Ishikawa (cell line): ENCODE measurements around the gene SUCLG2.

Experiments
- CEBPB ChIP-seq: IDR thresholded peaks from 2 replicates; pipeline ENCODE4 v1.6.1; 2012
- CREB1 ChIP-seq: IDR thresholded peaks from 2 replicates; pipeline ENCODE4 v1.6.1; 2012; ENCODE audit warnings: low read depth
- EGR1 ChIP-seq: IDR thresholded peaks from 2 replicates; pipeline ENCODE4 v1.6.1; 2012
- EP300 ChIP-seq: IDR thresholded peaks from 2 replicates; pipeline ENCODE4 v1.6.1; 2012; ENCODE audit warnings: borderline replicate concordance
- FOXM1 ChIP-seq: IDR thresholded peaks from 2 replicates; pipeline ENCODE4 v1.6.1; 2012; ENCODE audit warnings: low read depth, borderline replicate concordance
- MAX ChIP-seq: IDR thresholded peaks from 2 replicates; pipeline ENCODE4 v1.6.1; 2012
- NFIC ChIP-seq: IDR thresholded peaks from 2 replicates; pipeline ENCODE4 v1.6.1; 2012
- RAD21 ChIP-seq: IDR thresholded peaks from 2 replicates; pipeline ENCODE4 v1.6.1; 2012; ENCODE audit warnings: low read depth
- REST ChIP-seq: IDR thresholded peaks from 2 replicates; pipeline ENCODE4 v1.6.1; 2012; ENCODE audit warnings: low read depth, mild to moderate bottlenecking
- TAF1 ChIP-seq: IDR thresholded peaks from 2 replicates; pipeline ENCODE4 v1.6.1; 2012; ENCODE audit warnings: low read depth, mild to moderate bottlenecking
- TCF12 ChIP-seq: IDR thresholded peaks from 2 replicates; pipeline ENCODE4 v1.6.1; 2012; ENCODE audit warnings: low read depth
- TEAD4 ChIP-seq: IDR thresholded peaks from 2 replicates; pipeline ENCODE4 v1.6.1; 2012
- USF1 ChIP-seq: IDR thresholded peaks from 2 replicates; pipeline ENCODE4 v1.6.1; 2012
- YY1 ChIP-seq: IDR thresholded peaks from 2 replicates; pipeline ENCODE4 v1.6.1; 2012; ENCODE audit warnings: low read depth
- ZBTB7A ChIP-seq: IDR thresholded peaks from 2 replicates; pipeline ENCODE4 v1.6.1; 2012; ENCODE audit warnings: low read depth

SUCLG2 gene

GRCh38 chr3:67346081-67346480 is 308.3 kb downstream of the SUCLG2 start:
- TF ChIP-seq CREB1 (no peak), EGR1 (no peak), REST (no peak), RAD21 (no peak), MAX (no peak), USF1 (no peak), TEAD4 (no peak), TCF12 (no peak), NFIC (no peak), TAF1 (no peak)

- peak; percentile 92 for TF ChIP-seq NFIC
- TF ChIP-seq USF1 = peak; percentile 29; the same call in 1 of the 2 replicates
- TF ChIP-seq EP300 = peak; percentile 80; the same call in 1 of the 2 replicates
- no peak; the same call in 1 of the 2 replicates for TF ChIP-seq YY1
- no peak; the same call in 1 of the 2 replicates for TF ChIP-seq CEBPB
- peak; percentile 43; the same call in 1 of the 2 replicates for TF ChIP-seq FOXM1
- TF ChIP-seq TCF12 = peak; percentile 77
- peak; percentile 79 for TF ChIP-seq ZBTB7A
- TF ChIP-seq CREB1 = no peak
- TF ChIP-seq RAD21 = 0 out of 2 replicates have a peak, but pooled peaks have one; percentile 4
- TF ChIP-seq EGR1 = no peak
- peak; percentile 76 for TF ChIP-seq TEAD4
- no peak for TF ChIP-seq REST
- TF ChIP-seq MAX = no peak; the same call in 1 of the 2 replicates
- no peak for TF ChIP-seq TAF1
Measured at GRCh38 chr3:67335813-67336212, 318.6 kb downstream of the SUCLG2 start.

- TF ChIP-seq YY1 = no peak
- no peak for TF ChIP-seq CREB1
- TF ChIP-seq TCF12 = no peak
- TF ChIP-seq ZBTB7A = no peak
- no peak for TF ChIP-seq NFIC
- no peak for TF ChIP-seq EGR1
- no peak for TF ChIP-seq FOXM1
- TF ChIP-seq USF1 = no peak
- no peak for TF ChIP-seq TEAD4
- no peak for TF ChIP-seq RAD21
- TF ChIP-seq TAF1 = no peak
- no peak for TF ChIP-seq CEBPB
- no peak for TF ChIP-seq MAX
Measured at GRCh38 chr3:67334588-67334987, 319.8 kb downstream of the SUCLG2 start.

- TF ChIP-seq TAF1 (no peak), RAD21 (no peak)
Measured at GRCh38 chr3:67329358-67329757, 325.1 kb downstream of the SUCLG2 start.

- no peak for TF ChIP-seq MAX
- TF ChIP-seq EP300 = no peak
- no peak for TF ChIP-seq FOXM1
Measured at GRCh38 chr3:67327582-67327981, 326.8 kb downstream of the SUCLG2 start.

- TF ChIP-seq ZBTB7A (no peak), NFIC (peak; percentile 86), TAF1 (no peak), YY1 (no peak), EGR1 (no peak), CEBPB (peak; percentile 86), FOXM1 (peak; percentile 65; the same call in 1 of the 2 replicates), USF1 (no peak), CREB1 (no peak), TCF12 (peak; percentile 72; the same call in 1 of the 2 replicates), RAD21 (no peak), TEAD4 (peak; percentile 58; the same call in 1 of the 2 replicates), MAX (no peak), REST (no peak), EP300 (peak; percentile 85)
Measured at GRCh38 chr3:67325231-67325630, 329.2 kb downstream of the SUCLG2 start.
